NCI-H2107 (cell line): ENCODE measurements around the gene RPL10A.

Experiments used
- DNase-seq: peaks from one replicate; lab custom pipeline; 2025; lab: John Stamatoyannopoulos, UW

The RPL10A gene

GRCh38 chr6:35475573-35475972 lies 7.4 kb downstream of the RPL10A start:
- no peak for DNase-seq

GRCh38 chr6:35476004-35476403 lies 7.8 kb downstream of the RPL10A start:
- no peak for DNase-seq

DNA sequence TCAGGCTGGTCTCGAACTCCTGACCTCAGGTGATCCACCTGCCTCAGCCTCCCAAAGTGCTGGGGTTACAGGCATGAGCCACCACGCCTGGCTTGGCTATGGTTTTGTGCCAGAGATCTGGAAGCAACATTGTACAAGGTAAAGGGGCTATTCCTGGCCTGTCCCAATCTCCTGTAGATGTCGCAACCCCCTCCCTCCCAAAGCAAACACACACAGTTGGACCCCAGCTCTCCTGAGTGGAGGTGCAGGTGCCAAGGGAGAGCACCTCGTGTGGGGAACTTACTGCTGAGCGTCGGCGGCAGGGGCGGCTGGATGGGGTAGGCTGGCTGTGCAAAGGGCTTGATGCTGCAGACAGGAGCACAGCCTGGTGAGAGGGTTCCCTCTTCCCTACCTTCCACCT lies 8.8 kb downstream of the RPL10A start:
- no peak for DNase-seq

DNA sequence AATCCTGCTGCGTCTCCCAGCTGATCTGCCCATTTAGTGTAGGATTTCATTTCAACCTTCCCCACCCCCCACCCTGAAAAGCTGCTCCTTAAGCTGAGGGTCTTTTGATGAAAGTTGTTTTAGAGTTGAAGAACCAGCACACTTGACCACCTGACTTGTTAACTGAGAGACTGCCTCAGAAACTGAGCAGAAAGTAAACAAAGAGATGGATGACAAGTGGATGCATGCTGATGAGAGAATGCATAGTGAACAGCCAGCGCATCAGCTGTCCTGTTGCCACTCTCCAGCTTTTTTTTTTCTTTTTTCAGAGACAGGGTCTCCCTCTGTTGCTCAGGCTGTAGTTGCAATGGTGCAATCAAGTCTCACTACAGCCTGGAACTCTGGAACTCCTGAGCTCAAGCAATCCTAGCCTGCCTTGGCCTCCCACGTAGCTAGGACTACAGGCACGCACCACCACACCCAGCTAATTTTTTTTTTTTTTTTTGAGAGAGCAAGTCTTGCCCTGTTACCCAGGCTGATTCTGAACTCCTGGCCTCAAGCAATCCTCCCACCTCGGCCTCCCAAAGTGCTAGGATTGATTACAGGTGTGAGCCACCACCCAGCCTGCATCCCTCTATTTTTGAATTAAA lies 9.5 kb downstream of the RPL10A start:
- DNase-seq: no peak

GRCh38 chr6:35478259-35478658 lies 10.1 kb downstream of the RPL10A start:
- DNase-seq: no peak

- no peak for DNase-seq
Observed at GRCh38 chr6:35480176-35480575, 12.0 kb downstream of the RPL10A start.

DNA sequence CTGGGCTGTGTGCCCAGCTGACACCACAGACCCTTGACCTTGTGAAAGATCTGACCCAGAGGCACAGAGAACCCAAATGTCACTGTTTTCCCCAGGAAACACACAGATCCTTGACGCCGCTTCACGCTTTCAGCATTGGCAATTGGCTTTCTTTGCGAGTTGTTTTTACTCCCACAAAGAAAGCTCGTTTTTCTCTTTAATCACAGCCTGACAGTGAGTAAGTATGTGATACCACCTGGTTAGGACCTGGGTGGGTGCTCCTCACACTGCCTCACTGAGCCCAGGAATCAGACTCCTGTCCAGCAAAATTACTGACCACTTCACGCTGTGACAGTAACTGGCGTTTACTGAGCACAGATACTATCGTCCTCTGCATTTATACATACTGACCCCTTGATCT lies 13.0 kb downstream of the RPL10A start:
- no peak for DNase-seq

DNA sequence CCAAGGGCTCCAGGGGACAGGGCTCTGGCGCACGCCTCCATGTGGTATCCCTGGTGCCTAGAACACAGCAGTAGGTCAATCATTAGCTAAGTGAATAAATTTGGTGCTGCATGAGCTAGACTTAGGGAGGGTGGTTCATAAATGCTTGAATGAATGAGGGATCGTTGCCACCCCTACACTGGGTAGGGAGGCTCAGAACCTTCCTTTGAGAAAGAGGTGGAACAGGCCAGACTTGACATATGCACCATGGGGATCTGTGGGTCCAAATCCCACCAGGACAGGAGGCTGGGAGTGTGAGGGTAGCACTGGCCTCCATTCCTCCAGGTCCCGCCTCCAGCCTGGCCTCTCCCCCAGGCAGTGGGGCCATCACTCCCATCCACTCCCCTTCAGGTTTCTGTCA lies 14.9 kb downstream of the RPL10A start:
- no peak for DNase-seq

- DNase-seq: no peak
Observed at GRCh38 chr6:35483490-35483889, 15.3 kb downstream of the RPL10A start.

DNA sequence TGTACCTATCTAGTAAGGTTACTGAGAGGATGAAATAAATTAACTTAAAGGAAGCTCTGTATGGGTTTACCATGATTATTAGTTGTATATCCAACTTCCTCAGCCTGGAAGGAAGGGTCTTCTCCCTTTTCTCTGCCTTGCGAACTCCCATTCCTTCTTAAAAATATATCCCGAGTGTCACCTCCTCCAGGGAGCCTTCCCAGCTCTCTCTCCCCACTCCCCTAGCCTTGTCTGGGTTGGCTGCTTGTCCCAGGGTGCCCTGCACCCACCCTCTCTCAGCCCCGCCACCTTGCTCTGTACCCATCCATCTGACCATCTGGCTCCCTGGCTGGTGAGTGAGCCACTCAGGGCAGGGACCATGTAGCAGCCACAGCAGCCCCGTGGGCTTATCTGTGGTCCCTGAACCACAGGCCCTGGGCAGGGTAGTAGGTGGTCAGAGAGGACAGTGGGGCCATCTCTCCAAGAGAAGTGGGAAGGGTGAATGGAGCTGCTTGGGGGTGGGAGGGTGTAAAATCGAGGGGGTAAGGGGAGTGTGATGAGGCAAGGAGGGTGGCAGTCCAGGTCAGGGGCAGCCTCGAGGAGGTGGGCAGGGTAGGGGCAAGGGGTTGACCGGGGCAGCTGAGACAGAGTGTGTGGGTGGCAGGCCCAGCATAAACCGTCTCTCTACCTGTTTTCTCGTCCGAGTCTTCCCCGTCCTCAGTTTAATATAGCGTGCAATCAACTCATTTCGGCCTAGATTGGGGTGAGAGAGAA lies 15.9 kb downstream of the RPL10A start:
- DNase-seq: no peak

GRCh38 chr6:35484921-35485392 lies 16.8 kb downstream of the RPL10A start:
- DNase-seq: no peak

DNA sequence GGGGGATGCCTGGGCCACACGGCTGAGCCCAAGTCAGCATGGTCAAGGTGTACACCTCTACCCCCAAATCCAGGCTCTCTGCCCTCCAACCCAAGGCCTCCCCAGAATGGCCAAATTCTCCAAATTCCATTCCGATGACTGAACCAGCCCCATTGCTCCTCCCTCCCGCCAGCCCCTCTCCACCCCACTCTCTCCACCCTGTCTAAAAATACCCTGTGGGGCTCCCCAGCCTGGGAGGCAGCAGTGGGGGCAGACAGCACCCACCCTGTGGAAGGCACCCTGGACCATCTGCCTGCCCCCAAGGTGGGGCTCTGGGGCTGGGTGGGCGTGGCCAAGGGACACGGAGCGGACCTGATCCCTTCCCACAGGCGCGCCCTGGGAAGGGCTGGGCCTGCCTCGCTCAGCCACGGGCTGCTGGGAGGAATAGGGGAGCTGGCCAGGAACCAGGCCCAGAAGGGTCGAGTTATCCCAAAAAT lies 17.2 kb downstream of the RPL10A start:
- no peak for DNase-seq

DNA sequence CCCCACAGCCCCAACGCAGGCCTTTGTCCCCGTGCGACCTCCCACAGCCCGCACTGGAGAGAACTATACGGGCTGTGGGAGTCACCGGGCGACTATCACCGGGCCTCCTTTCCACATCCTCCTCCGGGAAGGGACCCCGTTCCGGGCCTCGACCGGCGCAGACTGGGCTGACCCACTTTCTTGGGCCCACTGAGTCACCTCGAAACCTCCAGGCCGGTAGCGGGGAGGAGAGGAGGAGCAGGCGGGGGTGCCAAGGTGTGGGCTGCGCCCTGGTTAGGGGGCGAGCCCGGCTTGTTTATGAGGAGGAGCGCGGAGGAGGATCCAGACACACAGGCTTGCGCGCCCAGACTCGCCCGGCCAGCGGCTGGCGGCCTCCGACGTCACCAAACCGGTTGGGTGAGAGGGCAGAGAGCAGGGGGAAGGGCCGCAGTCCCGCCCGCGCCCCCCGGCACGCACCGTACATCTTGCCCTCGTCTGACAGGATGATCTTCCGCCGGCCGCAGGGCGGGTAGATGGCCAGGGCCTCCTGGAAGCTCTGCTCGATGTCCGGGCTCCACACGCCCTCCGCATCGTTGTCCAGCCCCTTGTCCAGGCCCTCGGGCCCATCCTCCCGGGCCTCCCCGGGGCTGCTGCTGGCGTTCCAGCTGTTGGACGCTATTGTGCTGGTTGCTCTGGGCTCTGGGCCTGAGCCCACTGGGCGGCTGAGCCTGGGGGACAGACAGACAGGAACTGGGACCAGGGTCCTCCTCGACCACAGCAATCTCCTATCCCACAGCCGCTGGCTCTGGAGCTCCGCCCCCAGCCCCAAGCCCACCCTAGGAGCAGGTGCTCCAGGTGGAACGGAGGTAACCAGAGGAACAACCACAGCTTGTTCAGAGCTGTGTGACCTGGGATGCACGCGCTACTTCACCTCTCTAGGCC lies 18.1 kb downstream of the RPL10A start:
- no peak for DNase-seq

DNA sequence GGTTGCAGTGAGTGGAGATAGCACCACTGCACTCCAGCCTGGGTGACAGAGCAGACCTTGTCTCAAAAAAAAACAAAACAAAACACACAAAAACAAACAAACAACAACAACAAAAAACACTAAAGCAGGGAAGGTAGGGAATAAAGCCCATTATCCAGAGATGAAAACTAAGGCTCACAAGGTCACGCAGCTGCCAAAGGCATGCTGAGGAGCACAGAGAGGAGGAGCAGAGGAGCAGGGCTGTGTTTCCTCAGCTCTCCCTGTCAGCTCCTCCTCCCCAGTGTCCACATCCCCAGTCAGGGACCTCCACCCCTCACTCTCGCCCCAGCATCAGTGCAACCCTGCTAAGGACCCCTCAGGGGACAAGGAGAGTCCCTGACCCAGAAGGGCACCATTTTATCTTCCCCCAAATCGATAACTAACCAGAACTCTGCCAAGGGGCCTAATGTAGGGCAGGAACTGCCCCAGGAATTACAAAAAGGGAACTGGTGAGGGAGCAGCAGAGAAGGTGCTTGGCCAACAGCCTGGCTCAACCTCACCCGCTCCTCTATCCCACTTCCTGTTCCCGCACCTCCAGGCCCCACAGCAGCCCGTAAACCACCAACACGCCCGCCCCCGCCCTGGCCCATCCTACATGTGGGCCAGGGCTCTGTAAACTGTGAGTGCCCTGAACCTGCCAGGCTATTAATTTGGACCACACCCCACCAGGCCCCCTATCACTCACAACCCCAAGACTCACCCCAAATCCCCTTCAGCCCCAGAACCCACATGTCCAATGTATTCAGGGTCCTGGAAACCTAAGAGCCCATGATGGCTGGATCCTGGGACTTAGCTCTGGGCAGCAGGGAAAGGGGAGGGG lies 19.7 kb downstream of the RPL10A start:
- DNase-seq: no peak

DNA sequence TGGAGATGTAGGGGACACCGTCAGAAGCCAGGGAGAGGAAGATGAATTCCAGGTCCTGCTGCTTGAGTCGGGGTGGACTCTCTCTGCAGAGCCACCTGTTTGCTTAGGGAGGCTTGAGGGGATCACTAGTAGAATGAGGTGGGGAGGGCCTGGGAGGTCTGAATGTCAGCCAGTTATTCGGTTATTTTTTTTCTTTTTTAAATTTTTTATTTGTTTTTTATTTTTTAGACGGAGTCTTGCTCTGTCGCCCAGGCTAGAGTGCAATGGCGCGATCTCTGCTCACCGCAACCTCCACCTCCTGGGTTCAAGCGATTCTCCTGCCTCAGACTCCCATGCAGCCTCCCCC lies 20.3 kb downstream of the RPL10A start:
- DNase-seq: no peak

- DNase-seq: no peak
Observed at GRCh38 chr6:35489066-35489465, 20.9 kb downstream of the RPL10A start.

DNA sequence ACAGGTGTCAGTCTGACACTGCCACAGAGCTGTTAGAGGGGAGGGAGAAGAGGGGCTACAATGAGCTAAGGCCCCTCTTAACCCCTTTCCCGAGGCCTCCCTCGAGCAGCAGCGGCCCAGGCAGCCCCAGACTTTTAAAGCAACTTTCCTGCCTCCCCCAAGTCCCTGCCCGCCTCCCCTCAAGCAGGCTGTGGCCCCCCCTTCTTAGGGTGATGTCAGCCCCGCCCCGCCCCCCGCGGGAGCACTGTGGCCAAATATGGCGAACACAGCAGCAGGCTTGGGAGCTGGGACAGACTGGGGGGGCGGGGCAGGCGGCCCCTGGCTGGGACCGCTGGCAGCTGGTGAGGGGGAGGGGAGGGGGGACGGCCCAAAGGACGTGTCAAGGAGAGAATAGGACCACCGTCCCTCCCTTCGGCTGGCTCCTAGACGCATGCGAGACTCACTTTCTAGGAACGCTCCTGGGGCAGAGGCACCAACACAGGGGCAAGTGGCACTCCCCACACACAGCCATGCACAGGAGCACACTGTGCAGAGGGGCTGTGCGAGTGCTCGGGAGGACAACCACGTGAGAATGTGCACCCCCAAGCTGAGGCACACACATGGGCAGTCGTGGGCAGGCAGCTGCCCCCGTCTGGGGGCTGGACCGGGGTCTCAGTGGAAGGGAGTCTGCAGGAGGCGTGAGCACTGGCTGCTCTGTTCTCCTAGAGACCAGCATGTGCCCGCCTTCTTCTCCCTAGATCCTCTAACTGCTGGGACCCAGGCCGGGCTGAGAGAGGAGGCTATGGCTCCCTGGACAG lies 22.0 kb downstream of the RPL10A start:
- DNase-seq: no peak

- DNase-seq: no peak
Observed at GRCh38 chr6:35490821-35491557, 22.8 kb downstream of the RPL10A start.

DNA sequence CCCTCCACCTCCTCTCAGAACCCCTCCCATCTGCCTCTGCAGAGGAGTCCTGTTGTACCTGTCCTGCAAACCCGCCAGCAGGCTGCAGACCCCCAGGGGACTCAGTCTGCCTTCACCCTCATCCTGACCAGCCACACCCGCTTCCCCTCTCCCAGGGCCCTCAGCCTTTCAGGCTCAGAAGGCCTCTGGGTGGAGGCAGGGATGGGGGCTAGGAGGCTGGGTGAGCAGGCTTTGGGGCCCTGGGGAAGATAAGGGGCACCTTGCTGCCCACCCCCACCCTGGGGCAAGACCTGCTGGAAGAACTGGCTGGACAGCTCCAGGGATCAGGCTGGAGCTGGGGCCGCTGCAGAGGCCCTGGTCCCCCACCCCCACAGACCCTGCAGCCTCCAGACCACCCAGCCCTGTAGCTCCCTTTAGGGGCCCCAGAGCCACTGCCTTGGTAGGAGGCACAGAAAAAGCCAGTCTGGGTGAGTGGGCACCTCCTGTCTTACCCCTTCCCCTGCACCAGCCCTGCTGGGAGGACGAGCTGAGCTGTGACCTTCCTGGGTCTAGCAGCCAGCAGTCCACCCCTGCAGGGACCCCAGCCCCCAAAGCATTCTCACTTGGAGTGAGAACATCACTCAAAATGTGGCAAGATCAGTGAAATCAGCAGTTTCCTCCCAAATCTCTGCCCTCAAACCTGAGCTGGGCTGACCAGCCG lies 23.5 kb downstream of the RPL10A start:
- DNase-seq: no peak
